ENCODE measurements around the gene NLGN1. TPM values are rescaled to one million over a fixed set of nuclear protein-coding genes. Genes with fewer than 3 reads are reported as not detected.

NLGN1 gene
- total RNA-seq, 4 donors from 2014 or later = 0.80 to 4.4 (median 1.8) TPM

DNA sequence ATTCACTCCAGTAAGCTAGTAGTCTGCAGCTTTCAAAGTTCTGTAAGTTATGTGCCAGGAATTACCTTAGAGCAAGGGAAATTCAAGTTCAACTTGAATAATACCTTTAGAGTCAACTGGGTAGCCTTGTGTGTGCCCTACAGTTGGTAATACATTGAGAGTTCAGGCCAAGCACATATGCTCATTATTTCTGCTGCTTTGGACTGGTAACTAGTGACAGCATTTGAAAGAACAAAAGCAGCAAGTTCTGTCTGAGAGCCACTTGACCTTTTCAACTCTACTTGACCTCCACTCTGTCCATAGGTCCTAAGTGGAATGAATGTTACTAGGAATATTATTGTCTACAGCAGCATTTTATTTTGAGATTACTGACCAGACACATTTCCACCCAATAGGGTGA is 723.5 kb downstream of the NLGN1 start:
- intact Hi-C loops (cut with DNase I; ENCODE audit: low total_unique reads) = no loop called here
- no peak overlapping the region for H3K4me3 ChIP-seq (ENCODE audit: low read depth, poor library complexity, severe bottlenecking)
- DNase-seq (ENCODE audit: low spot score in 2 of 2) = no peak
- no peak for TF ChIP-seq POLR2A (IDR thresholded peaks at IDR 0.05)
- TF ChIP-seq, protein P1, sequence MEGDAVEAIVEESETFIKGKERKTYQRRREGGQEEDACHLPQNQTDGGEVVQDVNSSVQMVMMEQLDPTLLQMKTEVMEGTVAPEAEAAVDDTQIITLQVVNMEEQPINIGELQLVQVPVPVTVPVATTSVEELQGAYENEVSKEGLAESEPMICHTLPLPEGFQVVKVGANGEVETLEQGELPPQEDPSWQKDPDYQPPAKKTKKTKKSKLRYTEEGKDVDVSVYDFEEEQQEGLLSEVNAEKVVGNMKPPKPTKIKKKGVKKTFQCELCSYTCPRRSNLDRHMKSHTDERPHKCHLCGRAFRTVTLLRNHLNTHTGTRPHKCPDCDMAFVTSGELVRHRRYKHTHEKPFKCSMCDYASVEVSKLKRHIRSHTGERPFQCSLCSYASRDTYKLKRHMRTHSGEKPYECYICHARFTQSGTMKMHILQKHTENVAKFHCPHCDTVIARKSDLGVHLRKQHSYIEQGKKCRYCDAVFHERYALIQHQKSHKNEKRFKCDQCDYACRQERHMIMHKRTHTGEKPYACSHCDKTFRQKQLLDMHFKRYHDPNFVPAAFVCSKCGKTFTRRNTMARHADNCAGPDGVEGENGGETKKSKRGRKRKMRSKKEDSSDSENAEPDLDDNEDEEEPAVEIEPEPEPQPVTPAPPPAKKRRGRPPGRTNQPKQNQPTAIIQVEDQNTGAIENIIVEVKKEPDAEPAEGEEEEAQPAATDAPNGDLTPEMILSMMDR (IDR thresholded peaks at IDR 0.05) = no peak

DNA sequence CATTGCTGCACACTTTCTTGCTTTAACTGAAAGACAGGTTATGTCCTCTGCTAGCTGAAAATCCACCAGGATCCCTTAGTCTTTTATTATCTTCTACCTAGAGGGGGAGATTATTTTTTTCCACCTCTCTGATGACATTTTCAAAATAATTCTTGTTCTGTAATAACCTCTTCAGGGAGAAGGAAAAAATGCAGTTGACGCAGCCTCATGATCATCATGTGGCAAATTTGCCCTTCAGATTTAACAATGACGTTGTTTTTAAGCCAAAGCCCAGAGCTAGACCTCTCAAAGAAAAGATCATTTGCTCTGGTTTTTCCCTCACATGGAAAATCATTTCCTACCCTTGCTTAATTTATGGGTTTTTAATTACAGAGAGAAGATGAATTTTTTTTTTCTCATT is 724.9 kb downstream of the NLGN1 start:
- TF ChIP-seq POLR2A (IDR thresholded peaks at IDR 0.05) = no peak
- TF ChIP-seq, protein P1 (IDR thresholded peaks at IDR 0.05) = no peak
- DNase-seq (ENCODE audit: low spot score in 2 of 2) = no peak
- WGBS, 2 donors = 60 to 65% methylated on average over 2 of the region's 2 CpGs
- intact Hi-C loops (cut with DNase I; ENCODE audit: low total_unique reads) = no loop called here
- H3K4me3 ChIP-seq (ENCODE audit: low read depth, poor library complexity, severe bottlenecking) = no peak overlapping the region

DNA sequence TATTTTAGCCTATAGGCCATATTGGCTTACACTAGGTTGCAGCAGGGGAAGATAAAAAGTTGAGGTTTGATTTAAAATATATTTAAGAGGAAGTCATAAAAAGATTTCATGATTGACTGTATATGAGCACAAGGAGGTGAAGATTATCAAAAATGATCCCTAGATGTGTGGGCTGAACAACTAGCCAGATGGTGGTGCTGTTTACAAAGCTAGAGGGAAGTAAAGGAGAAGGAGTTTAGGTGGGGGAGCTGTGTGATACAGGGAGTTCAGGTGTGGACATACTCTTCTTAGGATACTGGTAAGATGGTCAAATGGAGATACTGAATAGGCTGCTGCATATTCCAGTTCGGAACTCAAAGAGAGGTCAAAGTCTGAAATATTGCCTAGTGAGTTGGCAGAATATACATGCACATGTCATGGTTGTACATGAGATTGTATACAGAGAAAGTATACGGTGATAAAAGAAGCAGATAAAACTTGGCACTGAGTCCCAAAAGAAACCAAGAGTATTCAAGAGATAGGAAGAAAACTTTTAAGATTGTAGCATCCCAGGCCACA is 727.8 kb downstream of the NLGN1 start:
- intact Hi-C loops (cut with DNase I; ENCODE audit: low total_unique reads) = no loop called here
- WGBS, 2 donors = 58 to 64% methylated on average over 2 of the region's 2 CpGs
- DNase-seq (ENCODE audit: low spot score in 2 of 2) = no peak
- TF ChIP-seq POLR2A (IDR thresholded peaks at IDR 0.05) = no peak
- TF ChIP-seq, protein P1 (IDR thresholded peaks at IDR 0.05) = no peak
- no peak overlapping the region for H3K4me3 ChIP-seq (ENCODE audit: low read depth, poor library complexity, severe bottlenecking)

DNA sequence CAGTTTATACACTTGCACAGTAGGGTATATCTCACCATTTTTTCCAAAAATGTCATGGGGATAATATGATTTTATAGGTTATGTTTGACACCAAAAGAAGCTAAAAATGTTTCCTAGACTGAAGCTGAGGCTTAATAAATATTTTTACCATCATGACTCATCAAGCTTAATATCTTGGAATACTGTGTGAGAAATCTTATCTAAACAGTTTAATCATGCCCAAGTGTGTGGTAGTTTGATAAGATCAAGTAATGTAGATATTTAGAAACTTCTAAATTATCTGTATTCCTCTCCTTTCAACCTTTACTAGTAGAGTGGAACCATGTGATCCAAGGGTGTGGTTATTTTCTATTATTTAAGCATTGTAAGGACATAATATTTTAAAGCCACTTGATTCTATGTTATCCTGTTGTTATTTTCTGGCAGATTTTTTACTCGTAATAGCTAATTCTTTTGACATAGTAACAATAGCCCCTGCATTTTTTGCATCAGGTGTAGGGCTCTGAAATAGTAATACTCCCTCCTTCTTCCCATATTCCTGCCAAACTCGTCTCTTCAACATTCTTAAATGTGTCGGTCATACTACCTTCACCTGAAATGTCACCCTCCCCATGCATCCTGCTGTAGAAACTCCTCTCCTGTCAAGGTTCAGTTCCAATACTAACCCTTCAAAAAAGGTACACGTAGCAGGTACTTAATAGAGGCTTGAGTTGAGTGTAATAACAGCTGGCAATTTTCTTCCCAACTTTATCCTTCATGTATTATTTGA is 729.6 kb downstream of the NLGN1 start:
- H3K4me3 ChIP-seq (ENCODE audit: low read depth, poor library complexity, severe bottlenecking) = no peak overlapping the region
- intact Hi-C loops (cut with DNase I; ENCODE audit: low total_unique reads) = no loop called here
- WGBS, 2 donors = 66% methylated on average over 4 of the region's 4 CpGs
- no peak for TF ChIP-seq POLR2A (IDR thresholded peaks at IDR 0.05)
- TF ChIP-seq, protein P1 (IDR thresholded peaks at IDR 0.05) = no peak
- DNase-seq (ENCODE audit: low spot score in 2 of 2) = no peak

DNA sequence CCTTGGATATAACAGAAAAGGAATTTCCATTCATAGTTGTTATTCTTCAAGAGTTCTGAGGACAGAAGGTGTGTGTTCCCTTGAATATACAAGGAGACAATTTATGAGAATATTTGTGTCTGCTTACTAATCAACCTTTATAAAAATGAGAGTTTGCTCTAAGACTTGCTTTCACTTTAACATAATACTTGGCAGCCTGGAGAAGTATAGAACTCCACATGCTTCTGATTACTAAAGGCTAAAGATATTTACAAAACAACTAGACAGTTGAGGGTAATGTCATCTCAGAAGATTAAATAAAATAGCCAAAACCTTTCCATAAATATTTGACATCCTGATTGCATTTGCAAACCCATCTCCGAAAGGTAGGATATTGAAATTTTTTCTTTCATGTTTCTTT is 734.5 kb downstream of the NLGN1 start:
- intact Hi-C loops (cut with DNase I; ENCODE audit: low total_unique reads) = no loop called here
- TF ChIP-seq, protein P1 (IDR thresholded peaks at IDR 0.05) = no peak
- no peak for TF ChIP-seq POLR2A (IDR thresholded peaks at IDR 0.05)
- 68 to 90% methylated on average over 1 of the region's 1 CpG for WGBS, 2 donors
- H3K4me3 ChIP-seq (ENCODE audit: low read depth, poor library complexity, severe bottlenecking) = no peak overlapping the region
- no peak for DNase-seq (ENCODE audit: low spot score in 2 of 2)

All from lower leg skin (tissue), 4 donors.